GM06990 (cell line): ENCODE results near the gene NTSR1.

ENCODE experiments used
- DNase-seq: peaks from one replicate; pipeline ENCODE4 v3.0.0-alpha.2; 2011; ENCODE audit not compliant: insufficient read length; ENCODE audit errors: extremely low read depth
- H3K27me3 ChIP-seq: replicated peaks from 2 replicates; pipeline ENCODE4 v1.6.0; 2011; ENCODE audit warnings: low read length; ENCODE audit not compliant: control insufficient read depth, insufficient read depth
- H3K36me3 ChIP-seq: 2 replicates; pipeline ENCODE4 v1.5.1; 2011; ENCODE audit warnings: low read length; ENCODE audit not compliant: control insufficient read depth, insufficient read depth
- H3K4me3 ChIP-seq: replicated peaks from 2 replicates; pipeline ENCODE4 v1.5.1; 2011; ENCODE audit warnings: low read depth, mild to moderate bottlenecking, control low read depth, low read length
- TF ChIP-seq, protein P1 (sequence below): IDR thresholded peaks from 2 replicates; pipeline ENCODE4 v1.5.1; 2011; ENCODE audit warnings: low read length, control low read depth, mild to moderate bottlenecking, inconsistent platforms; ENCODE audit not compliant: insufficient read depth, poor library complexity, severe bottlenecking

The NTSR1 gene

DNA sequence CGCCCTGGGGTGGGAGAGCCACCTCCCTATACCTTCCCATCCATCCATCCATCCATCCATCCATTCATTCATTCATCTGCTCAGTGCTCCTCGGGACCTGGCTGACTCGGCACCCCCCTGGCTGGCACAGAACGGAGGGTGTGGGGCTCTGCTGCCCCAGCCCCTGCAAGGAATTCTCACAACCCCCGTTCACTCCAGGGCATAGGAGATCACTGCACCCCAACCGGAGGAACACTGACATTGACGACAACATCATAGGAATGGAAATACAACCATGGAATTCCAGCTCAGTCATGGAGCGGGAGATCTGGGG lies 59.6 kb downstream of the NTSR1 start:
- no peaks in the 10 kb centered on the region for H3K36me3 ChIP-seq
- H3K4me3 ChIP-seq, result no peak overlapping the region
- peaks cover 2% of the 10 kb centered on the region for H3K27me3 ChIP-seq
- TF ChIP-seq, protein P1, sequence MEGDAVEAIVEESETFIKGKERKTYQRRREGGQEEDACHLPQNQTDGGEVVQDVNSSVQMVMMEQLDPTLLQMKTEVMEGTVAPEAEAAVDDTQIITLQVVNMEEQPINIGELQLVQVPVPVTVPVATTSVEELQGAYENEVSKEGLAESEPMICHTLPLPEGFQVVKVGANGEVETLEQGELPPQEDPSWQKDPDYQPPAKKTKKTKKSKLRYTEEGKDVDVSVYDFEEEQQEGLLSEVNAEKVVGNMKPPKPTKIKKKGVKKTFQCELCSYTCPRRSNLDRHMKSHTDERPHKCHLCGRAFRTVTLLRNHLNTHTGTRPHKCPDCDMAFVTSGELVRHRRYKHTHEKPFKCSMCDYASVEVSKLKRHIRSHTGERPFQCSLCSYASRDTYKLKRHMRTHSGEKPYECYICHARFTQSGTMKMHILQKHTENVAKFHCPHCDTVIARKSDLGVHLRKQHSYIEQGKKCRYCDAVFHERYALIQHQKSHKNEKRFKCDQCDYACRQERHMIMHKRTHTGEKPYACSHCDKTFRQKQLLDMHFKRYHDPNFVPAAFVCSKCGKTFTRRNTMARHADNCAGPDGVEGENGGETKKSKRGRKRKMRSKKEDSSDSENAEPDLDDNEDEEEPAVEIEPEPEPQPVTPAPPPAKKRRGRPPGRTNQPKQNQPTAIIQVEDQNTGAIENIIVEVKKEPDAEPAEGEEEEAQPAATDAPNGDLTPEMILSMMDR, result no peak
- DNase-seq, result no peak

DNA sequence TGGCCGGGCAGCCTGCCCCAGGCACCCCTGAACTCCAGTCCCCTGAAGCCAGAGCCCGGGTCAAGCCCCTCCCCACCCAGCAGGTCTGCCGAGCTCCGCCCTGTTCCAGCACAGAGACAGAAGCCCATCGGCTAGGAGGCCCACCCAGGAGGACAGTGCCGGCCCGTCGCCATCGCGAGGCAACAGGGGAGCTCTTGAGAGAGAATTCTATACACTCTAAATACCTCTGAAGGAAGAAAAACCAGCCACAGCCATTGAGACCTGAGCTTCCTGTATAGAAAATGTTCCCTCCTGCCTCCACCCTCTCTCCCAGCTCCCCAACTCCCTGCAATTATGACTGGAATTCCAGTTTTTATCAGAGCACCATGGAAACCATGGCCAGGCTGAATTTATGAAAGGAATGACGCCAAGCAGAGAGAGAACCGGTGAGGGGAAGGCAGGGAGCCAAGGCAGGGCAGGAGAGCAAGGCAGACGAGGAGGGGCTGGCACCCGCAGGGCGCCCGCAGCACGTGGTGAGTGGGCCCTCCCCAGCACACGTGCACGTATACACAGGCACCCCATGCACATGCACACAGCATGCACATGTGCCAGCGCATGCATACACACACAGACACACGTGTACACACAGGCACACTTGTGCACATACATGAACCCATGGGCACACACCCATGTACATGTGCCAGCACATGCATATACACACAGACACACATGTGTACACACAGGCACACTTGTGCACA lies 60.1 kb downstream of the NTSR1 start:
- no peaks in the 10 kb centered on the region for H3K36me3 ChIP-seq
- DNase-seq, result no peak
- H3K4me3 ChIP-seq, result no peak overlapping the region
- peaks cover 2% of the 10 kb centered on the region for H3K27me3 ChIP-seq
- TF ChIP-seq, protein P1, result no peak

DNA sequence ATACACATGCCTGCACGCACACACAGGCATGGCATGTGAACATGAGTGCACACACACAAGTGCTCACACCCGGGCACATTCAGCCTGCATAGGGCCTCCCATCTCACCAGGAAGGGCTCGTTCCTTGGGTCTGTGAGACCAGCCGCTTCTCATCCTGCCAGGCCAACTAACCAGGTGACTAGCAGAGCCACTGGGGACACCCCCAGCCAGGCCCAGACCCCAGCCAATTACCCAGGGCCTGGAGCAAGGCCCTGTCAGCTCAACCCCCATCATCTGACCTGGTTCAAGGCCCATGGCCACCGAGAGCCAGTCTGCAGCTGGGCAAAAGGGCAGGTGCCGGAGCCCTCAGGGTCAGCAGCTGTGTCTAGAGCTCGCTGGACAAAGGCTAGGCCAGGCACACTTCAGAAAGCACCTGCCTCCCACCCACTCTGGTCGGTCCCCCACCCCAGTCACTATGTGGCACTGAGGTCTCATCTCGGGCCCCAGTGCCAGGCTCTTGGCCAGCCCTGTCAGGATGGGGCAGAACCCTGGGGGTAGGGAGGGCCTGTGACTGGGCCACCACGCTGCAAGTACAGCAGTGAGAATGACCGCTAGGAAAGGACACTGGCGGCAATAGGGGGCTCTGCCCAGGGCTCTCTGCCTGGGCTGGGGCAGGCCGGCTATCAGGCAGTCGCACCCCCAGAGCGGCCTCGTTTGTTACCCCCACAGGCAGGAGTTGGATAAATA lies 60.9 kb downstream of the NTSR1 start:
- TF ChIP-seq, protein P1, result no peak
- Histone ChIP-seq H3K4me3 (no peak overlapping the region), H3K27me3 (peaks cover 2% of the 10 kb centered on the region), H3K36me3 (no peaks in the 10 kb centered on the region)
- DNase-seq, result no peak

DNA sequence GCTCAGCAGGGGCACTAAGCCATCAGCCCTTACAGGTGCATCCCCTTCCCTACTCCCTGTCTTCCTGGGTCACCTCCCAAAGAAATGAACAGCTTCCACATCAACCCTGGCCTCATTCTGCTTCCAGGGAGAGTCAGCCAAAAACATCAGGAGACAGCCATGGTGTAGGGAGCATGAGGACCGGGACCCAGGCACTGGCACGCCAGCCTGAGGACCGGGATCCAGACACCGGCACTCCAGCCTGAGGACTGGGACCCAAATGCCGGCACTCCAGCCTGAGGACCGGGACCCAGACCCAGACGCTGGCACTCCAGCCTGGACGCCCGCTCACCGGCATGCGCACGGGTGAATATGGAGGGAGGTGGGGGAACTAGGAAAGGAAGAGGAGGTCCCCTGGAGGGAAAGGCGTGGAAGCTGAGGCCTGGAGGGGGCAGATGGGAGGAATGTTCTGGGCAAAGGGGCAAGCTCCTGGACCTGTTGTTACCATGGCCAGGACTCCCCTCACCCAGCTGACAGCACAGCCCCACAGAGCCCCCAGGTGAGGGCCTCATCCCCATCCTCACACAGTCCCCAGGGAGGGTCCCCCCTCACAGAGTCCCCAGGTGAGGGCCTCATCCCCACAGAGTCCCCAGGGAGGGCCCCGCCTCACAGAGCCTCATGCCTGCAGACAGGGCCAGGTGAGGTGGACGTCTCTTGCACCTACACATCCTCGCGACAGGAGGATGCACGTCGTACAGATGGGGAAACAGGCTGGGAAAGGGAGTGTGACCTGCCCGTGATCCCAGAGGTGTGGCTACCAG lies 61.7 kb downstream of the NTSR1 start:
- no peaks in the 10 kb centered on the region for H3K36me3 ChIP-seq
- DNase-seq, result no peak
- H3K4me3 ChIP-seq, result no peak overlapping the region
- TF ChIP-seq, protein P1, result no peak
- H3K27me3 ChIP-seq, result peaks cover 2% of the 10 kb centered on the region

DNA sequence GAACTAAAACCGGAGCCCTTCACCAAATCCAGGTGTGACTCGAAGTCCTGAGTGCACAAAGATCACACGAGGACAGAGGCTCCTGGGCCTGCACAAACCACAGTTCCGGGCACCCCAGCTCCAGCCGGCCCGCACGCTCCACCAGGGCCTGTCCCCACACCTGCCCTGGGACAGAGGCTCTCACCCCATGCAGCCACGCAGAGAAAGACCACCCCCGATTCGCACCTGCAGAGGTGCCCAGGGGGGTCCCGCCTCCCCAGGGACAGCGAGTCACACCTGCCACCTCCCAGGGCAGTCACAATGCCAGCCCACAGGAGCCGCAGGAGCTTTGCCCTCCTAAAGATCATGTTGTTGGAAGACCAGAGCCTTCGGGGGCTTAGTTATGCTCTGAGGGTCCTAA lies 62.3 kb downstream of the NTSR1 start:
- H3K27me3 ChIP-seq, result peaks cover 2% of the 10 kb centered on the region
- TF ChIP-seq, protein P1, result no peak
- no peak overlapping the region for H3K4me3 ChIP-seq
- no peak for DNase-seq
- H3K36me3 ChIP-seq, result no peaks in the 10 kb centered on the region
